ENCODE measurements around the gene SEC31B.

SEC31B gene

GRCh38 chr10:100528123-100528886 is 8.6 kb upstream of the SEC31B start:
- no peak for DNase-seq

GRCh38 chr10:100524638-100525037 is 5.0 kb upstream of the SEC31B start:
- DNase-seq: no peak

GRCh38 chr10:100524206-100524605 is 4.5 kb upstream of the SEC31B start:
- DNase-seq: no peak

- DNase-seq: no peak
Observed at GRCh38 chr10:100522945-100523344, 3.3 kb upstream of the SEC31B start.

GRCh38 chr10:100522107-100522801 is 2.6 kb upstream of the SEC31B start:
- no peak for DNase-seq

DNA sequence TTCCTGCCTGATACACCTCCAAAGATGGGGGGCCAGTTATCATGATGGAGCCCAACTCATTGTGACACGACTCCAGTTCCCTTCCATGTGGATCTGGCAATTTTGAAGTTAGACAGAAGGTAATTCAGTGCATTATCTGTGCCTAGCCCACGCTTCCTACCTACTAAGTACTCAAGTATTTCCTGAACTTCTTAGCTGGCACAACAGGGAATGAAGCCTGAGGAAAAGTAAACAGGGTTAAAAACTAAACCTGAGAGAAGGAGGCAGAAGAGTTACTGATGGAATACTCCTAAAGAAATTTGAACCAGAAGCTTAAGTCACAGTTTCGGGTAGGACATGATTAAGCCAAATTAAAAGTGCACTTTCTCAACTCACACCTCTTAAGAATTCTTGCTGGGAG is 1.1 kb upstream of the SEC31B start:
- DNase-seq: no peak

- peak; percentile 63 to 64 for DNase-seq
Observed at GRCh38 chr10:100518761-100519241, 860 bp downstream of the SEC31B start.

- no peak for DNase-seq
Observed at GRCh38 chr10:100516847-100517246, 2.8 kb downstream of the SEC31B start.

DNA sequence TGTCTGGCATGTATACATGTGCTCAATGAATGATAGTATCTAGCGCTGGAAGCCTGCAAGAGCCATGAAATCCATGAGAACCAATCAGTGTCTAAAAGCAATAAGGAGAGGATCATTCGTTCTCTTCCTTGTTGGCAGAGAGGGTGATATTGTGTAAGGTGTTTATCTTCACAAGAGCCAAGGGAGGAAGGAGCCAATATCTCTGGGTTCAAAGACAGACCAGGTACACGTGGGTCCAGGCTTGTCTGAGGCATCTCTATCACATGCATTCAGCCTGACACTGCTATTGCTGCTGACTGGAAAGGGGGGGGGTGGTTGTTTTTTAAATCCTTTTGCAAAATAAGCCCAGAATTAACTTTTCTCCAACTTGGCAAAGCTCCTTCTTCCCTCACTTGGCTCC is 4.0 kb downstream of the SEC31B start:
- no peak for DNase-seq

- peak; percentile 51 to 67 for DNase-seq
Observed at GRCh38 chr10:100510533-100511308, 8.9 kb downstream of the SEC31B start.

- peak; percentile 55 to 59 for DNase-seq
Observed at GRCh38 chr10:100509241-100509840, 10.3 kb downstream of the SEC31B start.

DNA sequence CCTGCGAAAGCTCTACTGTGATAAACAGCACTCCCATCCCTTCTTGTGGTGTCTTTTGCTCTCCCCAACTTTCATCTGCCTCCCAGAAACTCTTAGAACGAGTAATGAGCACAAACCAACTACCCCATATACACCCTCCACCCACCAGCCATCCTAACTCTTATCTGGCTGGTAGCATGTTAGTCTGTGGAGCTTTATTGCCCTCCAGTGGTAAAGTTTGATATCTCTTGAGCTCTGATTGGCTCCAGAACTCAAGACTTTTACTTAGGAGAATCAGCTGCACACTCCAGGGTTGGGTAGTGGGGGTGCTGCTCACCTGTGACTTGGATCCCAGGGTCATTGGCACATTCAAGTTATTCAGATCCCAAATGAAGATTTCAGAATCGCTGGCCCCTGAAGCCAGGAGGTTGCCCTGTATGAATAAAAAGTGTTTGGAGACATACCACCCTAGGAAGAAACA is 10.9 kb downstream of the SEC31B start:
- DNase-seq: peak; percentile 28 to 30

- no peak for DNase-seq
Observed at GRCh38 chr10:100508266-100508665, 11.4 kb downstream of the SEC31B start.

- no peak for DNase-seq
Observed at GRCh38 chr10:100507357-100507732, 12.3 kb downstream of the SEC31B start.

DNA sequence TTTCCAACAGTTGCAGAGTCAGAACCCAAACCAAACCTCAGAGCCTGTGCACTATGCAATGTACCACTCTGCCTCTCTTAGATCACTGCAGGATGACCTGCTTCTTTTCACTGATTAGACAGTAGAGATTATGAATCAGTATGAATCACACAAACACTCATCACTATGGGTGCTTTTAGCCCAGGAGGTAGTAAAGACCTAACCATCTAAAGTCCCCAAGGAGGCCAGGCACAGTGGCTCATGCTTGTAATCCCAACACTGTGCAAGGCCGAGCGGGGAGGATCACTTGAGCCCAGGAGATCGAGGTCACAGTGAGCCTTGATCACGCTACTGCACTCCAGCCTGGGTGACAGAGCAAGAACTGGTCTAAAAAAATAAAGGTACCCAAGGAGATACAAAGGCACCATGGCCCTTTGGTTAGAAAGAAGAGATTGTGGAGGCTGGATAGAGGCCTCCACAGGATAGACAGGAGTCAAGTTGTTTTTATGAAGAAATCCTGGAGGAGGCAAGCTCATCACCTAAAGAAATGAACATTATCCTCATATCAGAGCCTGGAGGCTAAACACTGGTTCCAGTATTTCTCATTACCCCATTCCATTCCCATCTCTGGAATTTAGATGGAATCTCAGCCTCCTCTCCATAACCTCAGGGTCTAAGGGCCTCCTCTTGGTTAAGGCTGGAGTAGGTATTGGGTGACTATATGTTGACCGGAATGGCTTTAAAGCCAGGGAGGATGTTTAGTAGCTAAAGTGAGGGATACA is 12.9 kb downstream of the SEC31B start:
- DNase-seq: no peak

- DNase-seq: no peak
Observed at GRCh38 chr10:100505164-100505563, 14.5 kb downstream of the SEC31B start.

DNA sequence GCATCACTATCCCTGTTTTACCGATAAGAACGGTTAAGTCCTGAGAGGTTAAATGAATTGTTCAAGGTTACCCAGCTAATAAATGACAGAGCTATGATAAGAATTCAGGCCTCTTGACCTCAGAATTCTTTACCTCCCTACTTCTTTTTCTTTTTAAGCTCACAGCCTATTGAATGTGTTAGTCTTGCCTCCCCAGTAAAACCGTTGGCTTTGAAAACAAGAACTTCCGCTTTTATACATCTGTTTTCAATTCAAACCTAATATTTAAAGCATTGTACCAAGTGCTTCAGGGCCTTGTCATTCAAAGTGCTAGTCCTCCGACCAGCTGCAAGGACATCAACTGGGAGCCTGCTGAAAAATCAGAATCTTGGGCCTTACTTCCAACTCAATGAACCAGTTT is 15.6 kb downstream of the SEC31B start:
- DNase-seq: no peak

DNA sequence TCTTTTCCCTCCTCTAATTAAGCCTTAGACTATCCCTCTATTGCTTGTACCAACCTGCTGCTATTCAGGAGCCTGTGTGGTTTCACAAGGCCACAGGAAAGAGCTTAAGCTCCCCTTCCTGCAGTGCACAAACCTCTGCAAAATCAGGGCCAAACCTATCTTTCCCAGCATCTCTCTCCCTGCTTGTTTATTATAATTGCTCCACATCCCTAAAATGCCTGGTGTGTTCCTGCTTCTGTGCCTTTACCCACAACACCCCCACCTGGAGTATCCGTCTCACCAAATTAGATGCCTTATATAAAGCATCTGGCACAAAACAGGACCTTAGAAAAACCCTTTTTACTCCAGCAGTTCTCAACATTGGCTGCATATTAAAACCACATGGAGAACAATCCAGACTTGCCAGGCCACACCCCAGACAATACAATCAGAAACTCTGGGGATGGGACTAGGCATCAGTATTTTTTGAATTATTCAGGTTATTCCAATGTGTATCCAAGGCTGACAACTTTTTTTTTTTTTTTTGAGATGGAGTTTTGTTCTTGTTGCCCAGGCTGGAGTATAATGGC is 16.7 kb downstream of the SEC31B start:
- DNase-seq: no peak

- DNase-seq: no peak
Observed at GRCh38 chr10:100501423-100501822, 18.2 kb downstream of the SEC31B start.

- DNase-seq: no peak
Observed at GRCh38 chr10:100498059-100498458, 21.6 kb downstream of the SEC31B start.

- DNase-seq: no peak
Observed at GRCh38 chr10:100496567-100496966, 23.1 kb downstream of the SEC31B start.

GRCh38 chr10:100490531-100490930 is 29.1 kb downstream of the SEC31B start:
- no peak for DNase-seq

Measured in activated CD4-positive, alpha-beta T cell treated with anti-CD3 and anti-CD28 coated beads, Interleukin-2, amount 50 U/mL, for 4 hours (primary cell).